NCI-H2227 (cell line): ENCODE results near the gene POLD3.
"Not testable (repeated sequence)": the region's sequence is repeated elsewhere in the genome, so short reads cannot be mapped to it uniquely, and the experiment has no call there.

Experiments used
- DNase-seq: peaks from one replicate; lab custom pipeline; 2025; ENCODE audit not compliant: unreplicated experiment; lab: John Stamatoyannopoulos, UW

POLD3 gene

DNA sequence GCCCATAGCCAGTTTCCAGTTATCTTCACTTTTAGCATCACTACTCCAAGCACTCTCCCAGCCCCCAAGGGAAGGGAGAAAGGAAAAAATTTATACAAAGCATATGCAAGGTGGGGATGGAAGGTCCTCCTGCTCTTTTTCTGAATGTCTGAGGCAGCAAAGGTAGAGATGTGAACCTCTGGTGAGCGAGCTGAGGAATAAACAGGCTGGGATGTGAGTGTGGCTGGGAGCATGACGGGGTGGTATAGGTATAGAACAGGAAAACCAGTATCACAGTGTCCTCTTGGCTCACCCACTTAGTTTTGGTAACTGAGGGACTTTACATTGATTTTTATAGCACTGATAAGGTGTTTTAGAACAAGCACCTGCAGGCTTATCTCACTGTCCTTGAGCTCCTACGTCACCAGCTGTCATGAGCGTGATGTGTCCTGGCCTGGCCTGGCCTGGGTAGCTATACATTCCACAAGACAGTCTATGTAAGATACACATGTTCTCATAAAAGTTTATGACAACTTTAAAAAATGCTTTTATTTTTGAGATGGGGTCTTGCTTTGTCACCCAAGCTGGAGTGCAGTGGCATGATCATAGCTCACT lies 10.3 kb upstream of the POLD3 start:
- DNase-seq, result no peak

DNA sequence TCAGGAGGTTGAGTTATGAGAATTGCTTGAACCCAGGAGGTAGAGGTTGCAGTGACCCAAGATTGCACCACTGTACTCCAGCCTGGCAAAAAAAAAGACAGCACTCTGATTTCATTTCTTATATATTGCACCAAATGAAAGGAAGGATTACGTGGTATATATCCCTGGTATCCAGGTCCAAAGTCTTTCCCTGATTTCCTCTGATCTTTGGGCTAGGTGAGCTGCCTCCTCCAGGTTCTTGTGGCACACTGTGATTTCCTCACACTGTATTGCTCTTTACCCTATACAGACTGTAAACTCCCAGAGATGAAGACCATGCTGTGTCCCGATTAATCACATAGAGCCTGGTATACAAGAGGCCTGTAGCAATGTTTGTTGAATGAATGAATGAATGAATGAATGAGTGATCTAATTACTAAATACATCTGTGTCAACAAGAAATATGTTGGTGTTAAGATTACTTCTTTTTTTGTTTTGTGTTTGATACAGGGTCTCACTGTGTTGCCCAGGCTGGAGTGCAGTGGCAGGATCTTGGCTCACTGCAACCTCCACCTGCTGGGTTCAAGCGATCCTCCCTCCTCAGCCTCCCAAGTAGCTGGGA lies 9.3 kb upstream of the POLD3 start:
- DNase-seq, result no peak

DNA sequence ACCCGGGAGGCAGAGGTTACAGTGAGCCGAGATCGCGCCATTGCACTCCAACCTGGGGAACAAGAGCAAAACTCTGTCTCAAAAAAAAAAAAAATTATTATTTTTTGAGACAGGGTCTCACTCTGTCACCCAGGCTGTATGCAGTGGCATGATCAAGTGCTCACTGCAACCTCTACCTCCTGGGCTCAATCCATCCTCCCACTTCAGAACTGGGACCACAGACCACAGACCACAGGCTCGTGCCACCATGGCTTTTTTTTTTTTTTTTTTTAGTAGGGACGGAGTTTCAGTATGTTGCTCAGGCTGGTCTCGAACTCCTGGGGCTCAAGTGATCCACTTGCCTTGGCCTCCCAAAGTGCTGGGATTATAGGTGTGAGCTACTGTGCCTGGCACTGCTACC lies 1.9 kb upstream of the POLD3 start:
- DNase-seq, result not testable (repeated sequence)

DNA sequence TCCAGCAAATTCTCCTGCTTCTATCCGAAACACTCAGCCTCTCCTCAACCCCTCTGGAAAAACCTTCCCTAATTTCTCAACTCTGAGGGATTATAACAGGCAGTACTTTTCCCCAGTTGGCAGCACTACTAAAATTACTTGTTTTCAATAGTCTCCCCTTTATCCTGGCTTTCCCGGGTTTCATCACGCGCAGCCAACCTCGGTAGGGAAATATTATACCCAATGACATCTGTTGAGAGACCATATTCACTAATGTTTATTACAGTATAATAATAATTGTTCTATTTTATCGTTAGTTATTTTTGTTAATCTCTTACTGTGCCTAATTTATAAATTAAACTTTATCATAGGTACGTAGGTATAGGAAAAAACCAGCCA lies 330 bp upstream of the POLD3 start:
- DNase-seq, result no peak

DNA sequence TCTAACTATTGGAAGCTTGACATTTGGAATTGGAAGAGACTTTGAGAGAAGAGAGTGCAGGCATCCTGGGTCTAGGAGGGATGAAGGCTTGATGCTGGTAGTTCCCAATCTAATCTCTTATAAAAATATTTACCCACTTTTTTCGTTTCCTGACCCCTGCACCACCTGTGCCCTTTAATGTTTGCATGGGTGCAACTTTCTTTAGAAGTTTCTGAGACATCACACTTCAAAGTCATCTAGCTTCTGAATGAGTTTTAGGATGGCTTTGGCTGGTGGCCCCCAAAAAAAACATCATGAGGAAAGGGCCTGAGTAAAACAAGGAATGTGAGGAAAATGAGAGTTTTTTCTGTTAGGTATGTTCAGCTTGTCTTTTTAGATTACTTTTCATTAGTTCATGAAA lies 1.1 kb downstream of the POLD3 start:
- DNase-seq, result no peak

DNA sequence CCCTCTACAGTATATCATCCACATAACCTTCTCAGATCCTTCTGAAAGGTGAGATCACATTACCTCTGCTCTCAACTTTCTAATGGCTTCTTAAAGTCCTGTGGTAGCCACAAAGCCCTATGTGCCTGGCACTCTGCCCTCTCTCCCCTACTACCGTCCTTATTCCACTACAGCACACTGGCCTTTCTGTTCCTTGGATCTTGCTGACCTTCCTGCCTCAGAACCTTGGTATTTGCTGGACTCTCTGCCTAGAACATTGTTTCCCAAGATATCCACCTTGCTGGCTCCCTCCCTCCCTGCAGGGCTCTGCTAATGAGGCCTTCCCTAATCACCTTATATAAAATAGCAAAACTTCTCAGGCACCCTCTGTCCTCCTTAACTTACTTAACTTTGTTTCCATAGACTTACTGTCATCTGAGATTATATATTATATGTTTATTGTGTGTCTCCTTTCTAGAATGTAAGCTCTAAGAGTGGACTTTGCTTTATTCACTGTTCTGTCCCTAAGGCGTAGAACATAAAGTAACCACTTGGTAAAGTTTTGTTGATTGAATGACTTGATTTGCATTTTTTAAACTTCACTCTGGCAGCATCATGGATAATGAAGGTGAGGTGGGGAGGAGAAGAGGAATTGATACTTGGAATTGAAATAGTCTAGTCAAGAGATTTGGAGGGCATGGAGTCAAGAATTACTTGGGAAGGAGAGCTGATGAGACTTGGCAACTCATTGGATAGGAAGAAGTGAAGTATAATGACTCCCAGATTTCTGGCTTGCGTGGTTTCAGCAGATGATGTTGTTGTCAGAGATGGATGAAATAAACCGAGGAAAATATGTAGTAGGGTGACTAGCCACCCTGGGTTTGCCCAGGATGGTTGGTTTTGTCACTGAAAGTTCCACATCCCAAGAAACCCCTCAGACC lies 10.5 kb downstream of the POLD3 start:
- no peak for DNase-seq

DNA sequence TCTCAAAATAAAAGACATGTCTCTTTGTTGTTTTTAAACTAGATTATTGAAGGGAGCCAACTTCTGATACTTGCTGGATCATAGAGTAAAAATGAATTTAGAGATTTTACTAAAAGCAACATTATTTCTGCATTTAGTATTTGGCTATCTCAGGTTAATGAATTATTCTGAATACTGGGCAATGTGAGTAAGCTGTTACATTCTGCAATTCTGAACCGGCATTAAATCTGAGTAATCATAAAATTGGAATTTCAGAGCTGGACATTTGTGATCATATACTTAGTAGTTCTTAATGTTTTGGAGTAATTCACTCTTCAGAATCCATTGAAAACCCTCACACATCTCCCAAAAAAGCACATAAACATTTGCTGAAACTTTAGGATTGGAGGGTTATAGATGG lies 11.5 kb downstream of the POLD3 start:
- DNase-seq, result no peak

DNA sequence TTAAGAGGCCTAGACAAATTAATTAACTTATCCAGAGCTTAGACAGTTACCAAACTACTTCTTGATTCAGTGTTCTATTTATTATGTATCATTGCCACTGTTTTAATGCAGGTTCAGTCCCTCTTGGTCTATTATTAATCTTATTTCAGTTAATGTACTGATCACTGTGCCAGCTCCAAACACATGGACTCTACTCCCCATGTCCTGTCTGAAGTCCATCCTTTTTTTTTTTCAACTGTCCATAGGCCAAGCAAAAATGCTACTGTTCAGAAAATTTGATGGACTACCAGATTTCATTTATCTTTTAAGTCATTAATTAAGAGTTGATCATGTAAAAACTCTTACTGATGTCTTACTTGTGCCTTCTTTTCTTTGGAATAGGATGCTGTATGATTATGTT lies 11.9 kb downstream of the POLD3 start:
- DNase-seq, result no peak

DNA sequence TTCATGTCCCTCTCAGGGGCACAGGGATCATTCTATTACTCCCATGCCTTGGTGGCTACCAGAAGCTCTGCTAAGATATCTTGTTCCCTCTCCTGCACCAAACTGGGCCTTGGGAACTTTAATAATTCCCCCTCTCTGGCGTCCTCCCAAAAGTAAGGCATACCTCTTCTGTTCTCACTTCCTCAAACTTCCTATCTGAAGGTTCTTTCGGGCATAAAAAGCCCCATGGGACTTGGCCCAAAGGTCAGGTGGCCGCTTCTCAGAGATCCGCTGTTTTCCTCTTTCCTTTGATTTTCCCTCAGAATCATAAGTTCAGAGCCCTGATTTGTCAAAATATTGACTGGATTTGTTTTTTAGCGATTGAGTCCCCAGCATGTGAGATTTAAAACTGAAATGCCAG lies 13.0 kb downstream of the POLD3 start:
- no peak for DNase-seq

DNA sequence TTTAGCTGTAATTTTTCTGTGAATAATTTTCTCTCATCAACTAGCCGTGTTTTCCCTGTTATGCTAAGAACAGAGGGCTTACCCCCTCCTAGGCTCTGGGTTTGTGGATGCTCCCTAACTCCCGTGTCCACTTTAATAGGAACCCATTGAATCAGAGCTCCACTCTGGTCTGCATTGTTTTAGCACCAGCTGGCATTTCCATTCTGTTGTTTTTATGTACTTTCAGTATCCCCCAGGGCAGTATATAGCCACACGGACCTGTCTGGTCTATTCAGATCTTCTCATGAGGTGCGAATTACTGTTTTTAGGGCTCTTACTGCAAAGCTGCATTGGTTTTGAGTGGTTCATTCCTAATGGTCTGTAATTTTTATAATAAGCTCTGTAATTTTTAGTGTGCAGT lies 16.0 kb downstream of the POLD3 start:
- DNase-seq, result no peak

DNA sequence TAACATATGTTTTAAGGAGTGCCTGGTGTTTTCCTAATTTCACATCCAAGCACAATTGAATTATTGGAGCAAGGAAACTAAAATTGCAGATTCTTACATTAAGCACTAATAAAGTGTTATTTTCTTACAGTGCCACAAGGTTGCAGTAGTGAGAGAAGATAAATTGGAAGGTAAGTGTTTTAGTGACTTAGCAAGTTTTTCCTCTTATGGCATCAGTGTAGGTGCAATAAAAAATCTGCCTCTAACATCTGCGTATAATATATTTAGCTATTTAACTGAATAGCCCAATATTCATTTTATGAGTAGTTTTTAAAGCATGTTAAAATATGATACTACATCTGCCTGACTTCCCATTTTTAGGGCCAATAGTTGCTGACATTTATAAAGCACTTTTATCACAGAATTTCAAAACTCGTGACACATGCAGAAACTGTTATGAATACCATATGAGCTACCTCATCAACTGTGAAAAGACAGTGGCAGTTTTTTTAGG lies 19.0 kb downstream of the POLD3 start:
- peak; percentile 21 for DNase-seq

DNA sequence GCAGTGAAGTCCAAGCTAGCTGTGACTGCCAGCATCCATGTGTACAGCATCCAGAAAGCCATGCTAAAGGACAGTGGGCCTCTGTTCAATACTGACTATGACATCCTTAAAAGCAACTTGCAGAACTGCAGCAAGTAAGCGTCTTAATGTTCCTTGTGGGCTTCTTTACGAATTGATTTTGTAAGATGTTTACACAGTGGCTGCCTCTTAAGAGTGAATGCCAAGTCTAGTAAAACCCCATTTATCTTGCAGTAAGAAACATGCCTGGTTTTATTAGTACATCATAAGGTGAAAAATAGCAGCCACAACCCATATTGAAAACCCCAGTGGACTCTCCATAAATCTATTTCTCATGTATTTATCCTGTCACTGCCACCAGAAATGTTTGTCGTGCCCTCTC lies 20.5 kb downstream of the POLD3 start:
- no peak for DNase-seq

DNA sequence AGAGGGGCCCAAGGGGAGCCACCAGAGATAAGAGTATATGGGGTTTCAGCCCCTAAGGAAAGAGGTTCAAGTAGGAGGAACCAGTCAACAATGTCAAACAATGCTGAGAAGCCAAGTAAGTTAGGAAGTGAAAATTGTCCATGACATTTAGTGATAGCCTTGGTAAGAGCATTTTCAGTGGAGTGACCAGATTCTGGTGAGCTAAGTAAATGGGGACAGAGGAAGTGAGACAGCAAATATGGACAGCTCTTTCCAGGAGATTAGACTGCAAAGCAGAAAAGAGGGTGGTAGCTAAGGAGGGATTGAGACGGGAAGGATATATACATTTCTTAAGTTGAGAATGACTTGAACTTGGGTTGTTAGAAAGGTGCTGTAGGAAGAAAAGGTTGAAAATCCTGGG lies 22.9 kb downstream of the POLD3 start:
- no peak for DNase-seq

DNA sequence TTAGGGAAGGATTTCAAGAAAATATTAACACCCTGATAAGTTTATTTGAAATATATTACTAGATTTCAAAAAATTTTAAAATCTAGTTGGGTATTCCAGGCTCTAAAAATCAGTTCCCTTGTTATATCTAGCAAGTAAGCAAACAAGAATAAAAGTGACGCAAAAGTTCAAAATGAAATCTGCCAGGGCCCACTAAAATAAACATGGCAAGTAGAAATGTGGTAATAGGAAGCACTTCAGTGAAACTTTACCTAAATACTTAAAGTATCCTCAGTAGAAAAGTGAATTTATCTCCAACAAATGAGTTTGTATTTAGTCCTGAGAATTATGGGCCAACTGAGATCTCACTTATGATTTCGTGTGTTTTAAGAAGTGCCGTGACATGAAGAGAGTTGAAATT lies 23.6 kb downstream of the POLD3 start:
- DNase-seq, result no peak

DNA sequence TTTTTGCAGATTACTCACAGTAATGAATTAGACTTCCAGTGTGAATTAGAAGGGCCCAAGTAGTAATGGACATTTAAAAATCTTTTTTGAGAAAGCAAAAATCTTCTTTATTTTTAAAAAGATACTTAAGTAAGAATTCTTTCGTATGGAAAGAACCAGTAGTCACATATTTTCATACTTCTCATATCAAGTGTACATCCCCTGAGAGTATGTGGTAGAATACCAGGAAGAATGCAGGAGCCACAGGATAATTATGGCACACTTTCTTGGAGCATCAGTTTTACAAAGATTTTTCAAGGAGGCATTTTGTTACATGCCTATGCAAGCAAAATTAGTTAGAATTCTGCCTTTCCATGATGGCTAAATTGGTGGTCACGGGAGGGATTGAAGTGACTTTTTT lies 28.1 kb downstream of the POLD3 start:
- DNase-seq, result no peak

DNA sequence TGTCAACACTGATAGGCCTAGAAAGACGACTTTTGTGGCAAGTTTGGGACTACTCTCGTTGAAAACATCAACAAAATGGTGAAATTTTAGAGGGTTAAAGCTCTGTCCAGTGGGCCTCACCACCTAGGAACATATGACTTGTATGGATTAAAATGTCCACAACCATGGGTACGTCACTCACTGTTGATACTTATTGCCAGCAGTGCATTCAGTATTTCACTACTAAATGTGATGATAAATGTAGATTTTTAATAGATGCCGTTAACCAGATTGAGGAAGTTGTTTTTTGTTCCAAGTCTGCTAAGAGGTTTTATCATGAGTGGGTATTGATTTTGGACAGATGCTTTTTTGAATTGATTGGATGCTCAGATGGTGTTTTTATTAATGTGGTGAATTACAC lies 33.7 kb downstream of the POLD3 start:
- no peak for DNase-seq

DNA sequence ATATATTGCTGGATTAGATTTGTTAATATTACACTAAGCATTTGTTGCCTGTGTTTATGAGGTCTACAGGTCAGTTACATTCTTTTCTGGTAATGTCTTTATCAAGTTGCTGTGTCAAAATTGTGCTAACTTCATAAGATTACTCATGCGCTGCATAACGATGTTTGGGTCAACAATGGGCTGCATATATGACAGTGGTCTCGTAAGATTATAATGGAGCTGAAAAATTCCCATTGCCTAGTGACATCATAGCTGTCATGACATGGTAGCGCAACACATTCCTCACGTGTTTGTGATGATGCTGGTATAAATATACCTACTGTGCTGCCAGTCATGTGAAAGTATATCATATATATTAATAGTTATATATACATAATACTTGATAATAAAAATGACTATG lies 34.2 kb downstream of the POLD3 start:
- DNase-seq, result no peak

DNA sequence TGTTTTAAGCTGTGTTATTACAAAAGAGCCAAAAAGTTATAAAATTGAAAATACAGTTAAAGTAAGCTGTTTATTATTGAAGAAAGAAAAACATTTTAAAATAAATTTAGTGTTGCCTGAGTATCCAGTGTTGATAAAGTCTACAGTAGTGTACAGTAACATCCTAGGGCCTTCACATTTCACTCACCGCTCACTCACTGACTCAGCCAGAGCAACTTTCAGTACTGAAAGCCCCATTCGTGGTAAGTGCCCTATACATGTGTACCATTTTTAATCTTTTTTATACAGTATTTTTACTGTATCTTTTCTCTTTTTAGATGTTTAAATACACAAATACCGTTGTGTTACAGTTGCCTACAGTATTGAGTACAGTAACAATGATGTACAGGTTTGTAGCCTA lies 35.0 kb downstream of the POLD3 start:
- DNase-seq, result no peak

DNA sequence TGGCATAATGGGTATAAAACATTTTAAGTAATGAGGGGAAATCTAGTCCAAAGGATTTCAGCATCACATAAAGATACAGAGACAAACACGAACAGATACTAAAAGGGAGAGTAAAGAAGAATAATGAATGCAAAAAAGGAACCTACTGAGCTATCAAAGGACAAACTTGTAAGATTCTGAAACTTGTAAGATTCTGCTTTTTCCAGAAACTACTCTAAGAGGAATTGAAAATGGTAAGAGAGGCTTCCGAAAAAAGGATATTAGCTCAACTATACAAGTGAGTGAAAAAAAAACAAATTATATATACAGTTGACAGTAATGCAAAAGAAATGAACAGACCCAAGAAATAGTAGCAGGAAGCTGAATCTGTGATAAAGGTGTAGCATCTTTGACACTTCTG lies 37.7 kb downstream of the POLD3 start:
- no peak for DNase-seq

DNA sequence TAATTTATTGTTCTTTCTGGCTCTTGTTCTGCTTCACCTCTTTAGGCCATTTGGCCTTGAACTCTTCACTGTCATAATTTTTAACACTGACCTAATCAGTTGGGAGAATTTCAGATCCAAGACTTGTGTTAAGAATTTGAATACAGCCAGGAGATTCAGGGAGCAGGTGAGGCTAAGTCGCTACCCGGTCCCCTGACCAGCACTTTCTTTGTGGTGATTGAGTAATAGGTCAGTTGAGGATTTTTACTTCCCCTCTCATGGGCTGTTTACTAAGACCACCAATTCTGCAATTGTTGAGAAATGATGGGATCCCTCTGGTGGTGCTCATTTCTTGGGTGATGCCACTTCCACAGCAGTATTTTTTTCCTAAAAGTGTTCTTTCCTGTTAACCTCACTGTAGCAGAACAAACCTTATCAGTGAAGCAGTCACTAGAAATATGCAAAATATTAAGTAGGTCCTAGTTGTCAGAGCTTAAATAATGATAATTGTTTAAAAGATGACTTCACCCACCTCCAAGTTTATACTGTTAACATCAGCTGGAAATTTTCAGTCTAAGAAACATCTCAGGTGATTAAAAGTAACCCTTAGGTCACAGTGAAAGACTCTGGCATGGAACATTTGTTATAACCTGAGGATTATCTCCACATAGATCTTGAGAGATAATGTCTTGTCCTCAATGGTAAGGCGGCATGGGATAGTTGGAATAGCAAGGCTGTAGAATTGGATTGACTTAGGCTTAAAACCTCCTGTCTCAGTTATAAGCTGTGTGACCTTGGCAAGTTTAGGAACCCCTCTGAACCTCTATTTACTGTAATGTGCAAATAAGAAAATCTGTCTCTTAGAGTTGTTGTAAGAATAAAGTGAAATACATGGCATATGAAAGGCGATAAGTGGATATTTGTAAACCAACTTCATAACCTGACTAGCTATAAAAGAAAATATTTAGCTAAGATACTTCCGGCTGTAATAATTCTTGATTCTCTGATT lies 41.3 kb downstream of the POLD3 start:
- no peak for DNase-seq

DNA sequence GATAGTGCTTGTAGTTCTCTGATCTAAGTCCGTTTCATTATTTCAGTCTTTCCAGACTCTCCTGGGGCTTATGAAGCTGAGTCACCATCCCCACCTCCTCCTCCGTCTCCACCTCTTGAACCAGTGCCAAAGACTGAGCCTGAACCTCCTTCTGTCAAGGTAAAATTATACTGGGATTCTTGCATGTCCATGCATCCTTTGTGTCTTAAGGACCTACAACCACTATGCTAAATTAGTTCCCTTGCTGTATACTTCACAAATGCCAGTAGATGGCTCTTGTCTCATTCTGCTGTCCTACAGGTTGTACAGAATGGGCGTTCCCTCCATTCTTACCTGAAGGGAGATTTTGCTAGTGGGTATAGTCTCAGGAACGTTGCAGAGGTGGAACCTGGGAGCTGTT lies 42.2 kb downstream of the POLD3 start:
- DNase-seq, result peak; percentile 18
